ENCODE data around the gene RGMA.

RGMA gene

GRCh38 chr15:93028632-93029213, 60.3 kb downstream of the RGMA start:
- peak; percentile 96 for DNase-seq (ENCODE audit: low read depth)
- no peak overlapping the region for H3K4me3 ChIP-seq (ENCODE audit: control insufficient read depth, low read depth, low read length)
- no peak for TF ChIP-seq CTCF (IDR thresholded peaks at IDR 0.05; ENCODE audit: control insufficient read depth, insufficient read depth, low read depth, low read length, missing control alignments)

- H3K4me3 ChIP-seq (ENCODE audit: control insufficient read depth, low read depth, low read length) = no peak overlapping the region
- TF ChIP-seq CTCF (IDR thresholded peaks at IDR 0.05; ENCODE audit: control insufficient read depth, insufficient read depth, low read depth, low read length, missing control alignments) = no peak
- DNase-seq (ENCODE audit: low read depth) = no peak
These were observed 60.8 kb downstream of the RGMA start for GRCh38 chr15:93028111-93028631.

- no peak overlapping the region for H3K4me3 ChIP-seq (ENCODE audit: control insufficient read depth, low read depth, low read length)
- TF ChIP-seq CTCF (IDR thresholded peaks at IDR 0.05; ENCODE audit: control insufficient read depth, insufficient read depth, low read depth, low read length, missing control alignments) = no peak
- no peak for DNase-seq (ENCODE audit: low read depth)
These were observed 61.6 kb downstream of the RGMA start for GRCh38 chr15:93027413-93027812.

GRCh38 chr15:93026380-93026817, 62.6 kb downstream of the RGMA start:
- H3K4me3 ChIP-seq (ENCODE audit: control insufficient read depth, low read depth, low read length) = no peak overlapping the region
- no peak for DNase-seq (ENCODE audit: low read depth)
- TF ChIP-seq CTCF (IDR thresholded peaks at IDR 0.05; ENCODE audit: control insufficient read depth, insufficient read depth, low read depth, low read length, missing control alignments) = no peak

GRCh38 chr15:93025625-93025982, 63.4 kb downstream of the RGMA start:
- no peak for TF ChIP-seq CTCF (IDR thresholded peaks at IDR 0.05; ENCODE audit: control insufficient read depth, insufficient read depth, low read depth, low read length, missing control alignments)
- H3K4me3 ChIP-seq (ENCODE audit: control insufficient read depth, low read depth, low read length) = no peak overlapping the region
- no peak for DNase-seq (ENCODE audit: low read depth)

- no peak for TF ChIP-seq CTCF (IDR thresholded peaks at IDR 0.05; ENCODE audit: control insufficient read depth, insufficient read depth, low read depth, low read length, missing control alignments)
- no peak for DNase-seq (ENCODE audit: low read depth)
- H3K4me3 ChIP-seq (ENCODE audit: control insufficient read depth, low read depth, low read length) = no peak overlapping the region
These were observed 64.0 kb downstream of the RGMA start for GRCh38 chr15:93024716-93025624.

All from AG09309 (cell line).